Smooth muscle cell (in vitro differentiated cells): ENCODE data around the gene ZNF770. TPM values are rescaled to one million over a fixed set of nuclear protein-coding genes. Genes with fewer than 3 reads are reported as not detected.

ENCODE experiments used
- DNase-seq: peaks from one replicate; lab custom pipeline; 2025; ENCODE audit not compliant: unreplicated experiment; lab: John Stamatoyannopoulos, UW
- H2AFZ ChIP-seq: fragments of 200-600 bp; sonication (generic); 2 replicates; pipeline ENCODE4 v1.6.0; 2016; ENCODE audit warnings: antibody characterized with exemption, low read depth, mild to moderate bottlenecking
- H3F3A ChIP-seq: fragments of 200-600 bp; sonication (generic); 2 replicates; pipeline ENCODE4 v1.6.0; 2017; ENCODE audit warnings: antibody characterized with exemption, low read depth
- H3K27ac ChIP-seq: fragments of 200-600 bp; sonication (generic); 2 replicates; pipeline ENCODE4 v1.5.1; 2016; ENCODE audit warnings: low read depth, mild to moderate bottlenecking
- H3K27me3 ChIP-seq: fragments of 200-600 bp; sonication (generic); 2 replicates; pipeline ENCODE4 v1.6.1; 2016; ENCODE audit warnings: low read depth, mild to moderate bottlenecking
- H3K36me3 ChIP-seq: fragments of 200-600 bp; sonication (generic); 2 replicates; pipeline ENCODE4 v1.5.1; 2016; ENCODE audit warnings: low read depth
- H3K4me1 ChIP-seq: fragments of 200-600 bp; sonication (generic); 2 replicates; pipeline ENCODE4 v1.5.1; 2016; ENCODE audit warnings: low read depth
- H3K4me2 ChIP-seq: fragments of 200-600 bp; sonication (generic); 2 replicates; pipeline ENCODE4 v1.6.0; 2016; ENCODE audit warnings: mild to moderate bottlenecking
- H3K4me3 ChIP-seq: fragments of 200-600 bp; sonication (generic); 2 replicates; pipeline ENCODE4 v1.5.1; 2016; ENCODE audit warnings: mild to moderate bottlenecking
- H3K79me2 ChIP-seq: fragments of 200-600 bp; sonication (generic); 2 replicates; pipeline ENCODE4 v1.6.0; 2016; ENCODE audit warnings: low read depth, mild to moderate bottlenecking
- H3K9ac ChIP-seq: fragments of 200-600 bp; sonication (generic); 2 replicates; pipeline ENCODE4 v1.6.0; 2016; ENCODE audit warnings: low read depth
- H3K9me3 ChIP-seq: fragments of 200-600 bp; sonication (generic); replicated peaks from 2 replicates; pipeline ENCODE4 v1.5.1; 2016; ENCODE audit warnings: low read depth
- H4K20me1 ChIP-seq: fragments of 200-600 bp; sonication (generic); 2 replicates; pipeline ENCODE4 v1.6.0; 2016; ENCODE audit warnings: low read depth
- CTCF ChIP-seq: fragments of 200-600 bp; sonication (generic); IDR thresholded peaks from 2 replicates; pipeline ENCODE4 v1.5.1; 2017; ENCODE audit warnings: borderline replicate concordance, mild to moderate bottlenecking, antibody characterized with exemption; ENCODE audit not compliant: insufficient read depth, poor library complexity, severe bottlenecking
- WGBS: methylation state at CpG from one replicate; pipeline ENCODE4 v1.1.7; 2016; ENCODE audit warnings: low lambda C conversion rate; 5-methylcytosine and 5-hydroxymethylcytosine counted together
- polyA plus RNA-seq: library from polyadenylated mRNA; unstranded; fragments of >200 nt; fragmentation: Nextera tagmentation; extraction: Ambion mirVana; gene quantifications from 2 replicates; pipeline ENCODE4 v1.2.1, GENCODE V29; 2016
- total RNA-seq: library from RNA; depleted of rRNA; stranded (reverse); fragments of >200 nt; gene quantifications from 2 replicates; pipeline ENCODE4 v1.2.3, GENCODE V29; 2014

The ZNF770 gene
- total and polyA plus RNA-seq, 2 experiments from 2014 or later = 28.7 to 32.4 TPM

GRCh38 chr15:34969340-34970097 lies 18.6 kb downstream of the ZNF770 start, which contains the start of gene AQR:
AQR (minus strand) TSS chr15:34969742; CDS start chr15:34969613, 129 bp downstream.
- Histone ChIP-seq H3K4me3 (peak within 1 kb of the TSS; percentile 95), H3K4me1 (peaks cover 5% of the 10 kb centered on the region), H3F3A (no peaks in the 10 kb centered on the region), H3K4me2 (peak within 1 kb of the TSS; percentile 94), H3K79me2 (peaks cover 49% of the 10 kb centered on the region), H3K9ac (peak within 1 kb of the TSS; percentile 89), H3K27me3 (no peaks in the 10 kb centered on the region), H4K20me1 (peaks cover 12% of the 10 kb centered on the region), H2AFZ (peak within 1 kb of the TSS; percentile 97), H3K36me3 (no peaks in the 10 kb centered on the region), H3K27ac (peak within 1 kb of the TSS; percentile 77), H3K9me3 (no peaks in the 10 kb centered on the region)
- TF ChIP-seq CTCF = peak; percentile 43
- whole genome bisulfite sequencing = 1% methylated on average over 44 of the region's 44 CpGs
- DNase-seq = peak; percentile 65

- no peaks in the 10 kb centered on the region for H3K27me3 ChIP-seq
- no peak overlapping the region for H2AFZ ChIP-seq
- peaks cover 23% of the 10 kb centered on the region for H4K20me1 ChIP-seq
- no peaks in the 10 kb centered on the region for H3F3A ChIP-seq
- no peak overlapping the region for H3K9ac ChIP-seq
- peaks cover 5% of the 10 kb centered on the region for H3K4me1 ChIP-seq
- H3K9me3 ChIP-seq = no peaks in the 10 kb centered on the region
- TF ChIP-seq CTCF = no peak
- peaks cover 4% of the 10 kb centered on the region for H3K36me3 ChIP-seq
- H3K79me2 ChIP-seq = peaks cover 77% of the 10 kb centered on the region
- 79% methylated on average over 2 of the region's 2 CpGs for WGBS
- no peak for DNase-seq
- no peak overlapping the region for H3K4me3 ChIP-seq
- H3K4me2 ChIP-seq = no peak overlapping the region
- H3K27ac ChIP-seq = no peak overlapping the region
Observed at GRCh38 chr15:34964277-34964676, 23.8 kb downstream of the ZNF770 start.

- Histone ChIP-seq H3K9me3 (no peaks in the 10 kb centered on the region), H3F3A (no peaks in the 10 kb centered on the region), H3K36me3 (peaks cover 16% of the 10 kb centered on the region), H2AFZ (no peak overlapping the region), H3K4me1 (no peaks in the 10 kb centered on the region), H3K4me3 (no peak overlapping the region), H3K27me3 (no peaks in the 10 kb centered on the region), H3K9ac (no peak overlapping the region), H4K20me1 (peaks cover 13% of the 10 kb centered on the region), H3K4me2 (no peak overlapping the region), H3K27ac (no peak overlapping the region), H3K79me2 (peaks cover 18% of the 10 kb centered on the region)
- no peak for TF ChIP-seq CTCF
- no peak for DNase-seq
- 81% methylated on average over 8 of the region's 8 CpGs for WGBS
Observed at GRCh38 chr15:34953851-34954250, 34.2 kb downstream of the ZNF770 start.

- Histone ChIP-seq H3K9ac (no peak overlapping the region), H3K4me3 (no peak overlapping the region), H3K9me3 (no peaks in the 10 kb centered on the region), H3K27ac (no peak overlapping the region), H3K4me1 (no peaks in the 10 kb centered on the region), H3K36me3 (peaks cover 16% of the 10 kb centered on the region), H3F3A (no peaks in the 10 kb centered on the region), H4K20me1 (peaks cover 13% of the 10 kb centered on the region), H3K27me3 (no peaks in the 10 kb centered on the region), H3K79me2 (peaks cover 14% of the 10 kb centered on the region), H3K4me2 (no peak overlapping the region), H2AFZ (no peak overlapping the region)
- TF ChIP-seq CTCF = no peak
- no peak for DNase-seq
Observed at GRCh38 chr15:34952481-34952880, 35.6 kb downstream of the ZNF770 start.
